Endothelial cell (in vitro differentiated cells): Measurements from ENCODE around the gene WNK2. TPM values are rescaled to one million over a fixed set of nuclear protein-coding genes. Genes with fewer than 3 reads are reported as not detected.
A peak's percentile ranks its signal among the peaks of the same experiment; 100 is the strongest.

Experiments
- DNase-seq: peaks from one replicate; pipeline ENCODE4 v3.0.0; 2021; ENCODE audit warnings: low spot score
- H3K27ac Mint-ChIP-seq: one replicate; pipeline ENCODE4 v1.8.0; 2021; ENCODE audit warnings: mixed read lengths, inconsistent platforms; ENCODE audit not compliant: unreplicated experiment
- H3K27me3 Mint-ChIP-seq: one replicate; pipeline ENCODE4 v1.8.0; 2021; ENCODE audit warnings: mild to moderate bottlenecking, moderate library complexity, mixed read lengths, inconsistent platforms; ENCODE audit not compliant: unreplicated experiment
- H3K36me3 Mint-ChIP-seq: one replicate; pipeline ENCODE4 v1.8.0; 2021; ENCODE audit warnings: mild to moderate bottlenecking, low read depth, mixed read lengths, inconsistent platforms; ENCODE audit not compliant: unreplicated experiment
- H3K4me1 Mint-ChIP-seq: one replicate; pipeline ENCODE4 v1.8.0; 2021; ENCODE audit warnings: mild to moderate bottlenecking, mixed read lengths, inconsistent platforms; ENCODE audit not compliant: unreplicated experiment
- H3K4me3 Mint-ChIP-seq: one replicate; pipeline ENCODE4 v1.8.0; 2021; ENCODE audit warnings: mild to moderate bottlenecking, mixed read lengths, inconsistent platforms; ENCODE audit not compliant: unreplicated experiment
- H3K9me3 Mint-ChIP-seq: one replicate; pipeline ENCODE4 v1.8.0; 2021; ENCODE audit warnings: mixed read lengths, inconsistent platforms; ENCODE audit not compliant: unreplicated experiment
- total RNA-seq: library from RNA; stranded (reverse); fragmentation: NEBNext Ultra II Directional; extraction: Animal tissue kit (Norgen Biotek cat#: 25700); gene quantifications from one replicate; pipeline ENCODE4 v1.2.1, GENCODE V29; 2021; ENCODE audit not compliant: unreplicated experiment
- TF ChIP-seq, protein P1 (sequence below): fragments of 200-600 bp; sonication (generic); IDR thresholded peaks from one replicate; pipeline ENCODE4 v1.5.0; 2021; ENCODE audit warnings: antibody characterized with exemption; ENCODE audit not compliant: unreplicated experiment

WNK2 gene
- total RNA-seq, 1 donor from 2014 or later: 0.82 TPM

GRCh38 chr9:93200449-93200742, 16.5 kb downstream of the WNK2 start:
- TF ChIP-seq, protein P1, sequence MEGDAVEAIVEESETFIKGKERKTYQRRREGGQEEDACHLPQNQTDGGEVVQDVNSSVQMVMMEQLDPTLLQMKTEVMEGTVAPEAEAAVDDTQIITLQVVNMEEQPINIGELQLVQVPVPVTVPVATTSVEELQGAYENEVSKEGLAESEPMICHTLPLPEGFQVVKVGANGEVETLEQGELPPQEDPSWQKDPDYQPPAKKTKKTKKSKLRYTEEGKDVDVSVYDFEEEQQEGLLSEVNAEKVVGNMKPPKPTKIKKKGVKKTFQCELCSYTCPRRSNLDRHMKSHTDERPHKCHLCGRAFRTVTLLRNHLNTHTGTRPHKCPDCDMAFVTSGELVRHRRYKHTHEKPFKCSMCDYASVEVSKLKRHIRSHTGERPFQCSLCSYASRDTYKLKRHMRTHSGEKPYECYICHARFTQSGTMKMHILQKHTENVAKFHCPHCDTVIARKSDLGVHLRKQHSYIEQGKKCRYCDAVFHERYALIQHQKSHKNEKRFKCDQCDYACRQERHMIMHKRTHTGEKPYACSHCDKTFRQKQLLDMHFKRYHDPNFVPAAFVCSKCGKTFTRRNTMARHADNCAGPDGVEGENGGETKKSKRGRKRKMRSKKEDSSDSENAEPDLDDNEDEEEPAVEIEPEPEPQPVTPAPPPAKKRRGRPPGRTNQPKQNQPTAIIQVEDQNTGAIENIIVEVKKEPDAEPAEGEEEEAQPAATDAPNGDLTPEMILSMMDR: no peak
- H3K4me3 Mint-ChIP-seq: no peak overlapping the region

GRCh38 chr9:93200989-93201334, 17.0 kb downstream of the WNK2 start:
- TF ChIP-seq, protein P1: no peak
- H3K27me3 Mint-ChIP-seq: peaks cover 17% of the 10 kb centered on the region
- H3K9me3 Mint-ChIP-seq: no peaks in the 10 kb centered on the region
- H3K36me3 Mint-ChIP-seq: no peaks in the 10 kb centered on the region
- DNase-seq: no peak
- H3K27ac Mint-ChIP-seq: no peak overlapping the region
- no peak overlapping the region for H3K4me3 Mint-ChIP-seq
- H3K4me1 Mint-ChIP-seq: no peaks in the 10 kb centered on the region

More at GRCh38 chr9:93200449-93200742, 16.5 kb downstream of the WNK2 start:
- Mint-ChIP-seq H3K27me3 (peaks cover 18% of the 10 kb centered on the region), H3K27ac (no peak overlapping the region), H3K4me1 (no peaks in the 10 kb centered on the region), H3K36me3 (no peaks in the 10 kb centered on the region), H3K9me3 (no peaks in the 10 kb centered on the region)
- DNase-seq: no peak

DNA sequence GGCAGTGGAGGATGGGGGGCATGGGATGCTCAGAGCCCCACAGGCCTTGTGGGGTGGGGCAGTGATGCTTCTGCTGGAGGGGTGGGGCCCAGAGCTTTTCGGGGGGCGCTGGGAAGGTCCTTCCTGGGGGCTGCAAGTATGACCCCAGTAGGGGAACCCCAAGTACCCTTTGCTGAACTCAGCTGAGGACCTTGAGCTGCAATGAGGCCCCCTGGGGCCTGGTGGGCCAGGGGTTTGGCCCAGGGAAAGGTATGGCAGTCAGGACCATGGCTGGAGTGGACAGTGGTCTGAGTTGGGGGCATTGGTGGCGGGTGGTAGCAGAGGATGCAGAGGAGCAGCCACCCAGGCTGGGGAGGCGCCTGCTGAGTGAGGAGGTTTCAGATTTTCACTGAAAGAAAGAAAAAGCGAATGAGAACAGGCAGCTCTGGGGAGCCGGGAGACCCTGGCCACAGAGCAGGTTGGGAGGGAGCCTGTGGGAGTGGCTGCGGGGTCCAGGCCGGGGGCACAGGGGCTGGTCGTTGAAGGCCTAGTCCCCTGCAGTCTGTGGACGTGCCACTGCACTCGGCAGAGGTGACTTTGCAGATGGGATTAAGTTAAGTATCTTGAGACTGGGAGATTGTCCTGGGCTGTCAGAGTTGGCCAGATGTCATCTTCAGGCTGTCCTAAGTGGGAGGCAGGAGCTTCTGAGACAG, 19.2 kb downstream of the WNK2 start:
- H3K36me3 Mint-ChIP-seq: no peaks in the 10 kb centered on the region
- H3K4me1 Mint-ChIP-seq: no peaks in the 10 kb centered on the region
- no peak overlapping the region for H3K27ac Mint-ChIP-seq
- no peak overlapping the region for H3K4me3 Mint-ChIP-seq
- no peak for DNase-seq
- TF ChIP-seq, protein P1: no peak
- no peaks in the 10 kb centered on the region for H3K9me3 Mint-ChIP-seq
- peaks cover 13% of the 10 kb centered on the region for H3K27me3 Mint-ChIP-seq

GRCh38 chr9:93203718-93204469, 20.0 kb downstream of the WNK2 start:
- Mint-ChIP-seq H3K4me1 (no peaks in the 10 kb centered on the region), H3K36me3 (no peaks in the 10 kb centered on the region), H3K27me3 (peaks cover 13% of the 10 kb centered on the region), H3K4me3 (peak overlapping the region; percentile 47), H3K9me3 (no peaks in the 10 kb centered on the region), H3K27ac (no peak overlapping the region)
- TF ChIP-seq, protein P1: no peak
- no peak for DNase-seq

DNA sequence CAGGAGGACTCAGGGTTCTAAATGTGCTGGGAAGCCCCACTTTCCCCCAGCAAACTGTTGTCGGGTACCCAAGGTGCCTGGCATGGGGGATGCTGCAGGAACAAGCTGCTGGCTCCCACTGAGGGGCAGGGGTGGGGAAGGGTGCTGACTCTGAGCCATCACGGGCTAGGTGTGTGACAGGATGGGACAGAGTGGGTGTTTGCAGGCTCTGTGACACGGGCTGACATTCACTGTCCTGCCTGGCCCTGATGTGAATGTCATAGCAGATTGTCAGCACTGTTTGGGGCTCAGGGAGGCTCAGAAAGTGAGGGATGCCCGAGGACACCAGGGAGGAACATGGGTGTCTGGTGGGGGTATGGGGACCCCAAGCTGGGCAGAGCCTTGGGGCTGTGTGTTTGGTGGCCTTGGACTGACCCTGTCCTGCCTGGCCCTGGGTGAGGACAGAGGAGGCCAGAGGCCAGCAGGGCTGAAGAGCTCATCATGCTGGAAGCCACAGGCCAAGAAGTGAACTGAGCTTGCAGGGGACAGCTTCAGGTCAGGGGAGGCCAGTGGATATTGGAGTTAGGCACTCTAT, 20.6 kb downstream of the WNK2 start:
- Mint-ChIP-seq H3K27me3 (peaks cover 11% of the 10 kb centered on the region), H3K9me3 (no peaks in the 10 kb centered on the region), H3K27ac (no peak overlapping the region), H3K36me3 (no peaks in the 10 kb centered on the region), H3K4me3 (no peak overlapping the region), H3K4me1 (no peaks in the 10 kb centered on the region)
- TF ChIP-seq, protein P1: no peak
- DNase-seq: no peak
